ENCODE measurements around the gene SLC46A3. TPM values are rescaled to one million over a fixed set of nuclear protein-coding genes. Genes with fewer than 3 reads are reported as not detected.

SLC46A3 gene
- total RNA-seq, 2 experiments from 2014 or later, result 4.3 to 10.2 TPM

GRCh38 chr13:28714651-28715050 lies 4.1 kb downstream of the SLC46A3 start:
- POLR2A ChIA-PET, result no interaction called here

GRCh38 chr13:28710161-28710560 lies 8.6 kb downstream of the SLC46A3 start:
- DNase-seq (ENCODE audit: low spot score), result no peak
- no peaks in the 10 kb centered on the region for H3K9me2 ChIP-seq (ENCODE audit: insufficient read depth, low read length)
- no peak overlapping the region for H3K4me3 ChIP-seq (ENCODE audit: low read depth, low read length, poor library complexity, severe bottlenecking)
- no peak overlapping the region for H3K4me2 ChIP-seq (ENCODE audit: low read length)
- no peak for TF ChIP-seq EZH2phosphoT487 (IDR thresholded peaks at IDR 0.05; ENCODE audit: borderline replicate concordance, low read depth, low read length)
- no peak for TF ChIP-seq CTCF (conservative IDR thresholded peaks at IDR 0.05; ENCODE audit: low read length)
- H3K79me2 ChIP-seq (ENCODE audit: insufficient read depth, low read depth, low read length), result no peaks in the 10 kb centered on the region
- H3K9me3 ChIP-seq (ENCODE audit: low read length), result no peaks in the 10 kb centered on the region
- ChIA-PET CTCF (ENCODE audit: unreplicated experiment) (no interaction called here), POLR2A (interaction anchor here (0.6 kb wide), 1 partner anchor 24 kb away, joined by 3 read pairs; no protein-coding TSS in a partner anchor)
- H3K4me1 ChIP-seq (ENCODE audit: insufficient read depth, low read length, poor library complexity, severe bottlenecking), result peaks cover 6% of the 10 kb centered on the region
- intact Hi-C loops (cut with micrococcal nuclease; ENCODE audit: unreplicated experiment), result no loop called here
- H2AFZ ChIP-seq (ENCODE audit: low read length), result no peak overlapping the region
- H3K27ac ChIP-seq (ENCODE audit: low read depth, low read length, poor library complexity, severe bottlenecking), result no peak overlapping the region
- no peaks in the 10 kb centered on the region for H4K20me1 ChIP-seq (ENCODE audit: insufficient read depth, low read length)
- no peaks in the 10 kb centered on the region; the same call in 1 of the 2 replicates for H3K36me3 ChIP-seq (ENCODE audit: insufficient read depth, low read length)
- BruUV-seq (replicated peaks), result no TSS peak

More at GRCh38 chr13:28714651-28715050, 4.1 kb downstream of the SLC46A3 start:
- H3K36me3 ChIP-seq (ENCODE audit: insufficient read depth, low read length), result no peaks in the 10 kb centered on the region; the same call in 1 of the 2 replicates
- no peak overlapping the region for H3K27ac ChIP-seq (ENCODE audit: low read depth, low read length, poor library complexity, severe bottlenecking)
- no peak for DNase-seq (ENCODE audit: low spot score)
- H2AFZ ChIP-seq (ENCODE audit: low read length), result no peak overlapping the region
- peaks cover 14% of the 10 kb centered on the region for H3K4me1 ChIP-seq (ENCODE audit: insufficient read depth, low read length, poor library complexity, severe bottlenecking)
- no peaks in the 10 kb centered on the region for H3K9me3 ChIP-seq (ENCODE audit: low read length)
- BruUV-seq (replicated peaks), result no TSS peak
- no peaks in the 10 kb centered on the region for H4K20me1 ChIP-seq (ENCODE audit: insufficient read depth, low read length)
- no peak overlapping the region for H3K4me2 ChIP-seq (ENCODE audit: low read length)
- H3K4me3 ChIP-seq (ENCODE audit: low read depth, low read length, poor library complexity, severe bottlenecking), result no peak overlapping the region
- no peaks in the 10 kb centered on the region for H3K79me2 ChIP-seq (ENCODE audit: insufficient read depth, low read depth, low read length)
- intact Hi-C loops (cut with micrococcal nuclease; ENCODE audit: unreplicated experiment), result no loop called here
- CTCF ChIA-PET (ENCODE audit: unreplicated experiment), result no interaction called here
- no peaks in the 10 kb centered on the region for H3K9me2 ChIP-seq (ENCODE audit: insufficient read depth, low read length)
- TF ChIP-seq EZH2phosphoT487 (IDR thresholded peaks at IDR 0.05; ENCODE audit: borderline replicate concordance, low read depth, low read length) (no peak), CTCF (conservative IDR thresholded peaks at IDR 0.05; ENCODE audit: low read length) (no peak)

- no TSS peak for BruUV-seq (replicated peaks)
- H3K4me3 ChIP-seq (ENCODE audit: low read depth, low read length, poor library complexity, severe bottlenecking), result no peak overlapping the region
- TF ChIP-seq EZH2phosphoT487 (IDR thresholded peaks at IDR 0.05; ENCODE audit: borderline replicate concordance, low read depth, low read length) (no peak), CTCF (conservative IDR thresholded peaks at IDR 0.05; ENCODE audit: low read length) (no peak)
- H3K79me2 ChIP-seq (ENCODE audit: insufficient read depth, low read depth, low read length), result no peaks in the 10 kb centered on the region
- H3K9me2 ChIP-seq (ENCODE audit: insufficient read depth, low read length), result 0 out of 2 replicates have a peak, but pooled peaks cover 3% of the 10 kb centered on the region
- no peak overlapping the region for H2AFZ ChIP-seq (ENCODE audit: low read length)
- no peaks in the 10 kb centered on the region for H3K36me3 ChIP-seq (ENCODE audit: insufficient read depth, low read length)
- H3K27ac ChIP-seq (ENCODE audit: low read depth, low read length, poor library complexity, severe bottlenecking), result no peak overlapping the region
- no peaks in the 10 kb centered on the region for H3K9me3 ChIP-seq (ENCODE audit: low read length)
- H3K4me1 ChIP-seq (ENCODE audit: insufficient read depth, low read length, poor library complexity, severe bottlenecking), result peaks cover 6% of the 10 kb centered on the region
- H3K4me2 ChIP-seq (ENCODE audit: low read length), result 0 out of 2 replicates have a peak overlapping the region, but pooled peaks have one; percentile 1
- DNase-seq (ENCODE audit: low spot score), result peak; percentile 7
- intact Hi-C loops (cut with micrococcal nuclease; ENCODE audit: unreplicated experiment), result no loop called here
- ChIA-PET CTCF (ENCODE audit: unreplicated experiment) (no interaction called here), POLR2A (interaction anchor here (0.6 kb wide), 1 partner anchor 17 kb away, joined by 3 read pairs; no protein-coding TSS in a partner anchor)
- H4K20me1 ChIP-seq (ENCODE audit: insufficient read depth, low read length), result no peaks in the 10 kb centered on the region
Measured at GRCh38 chr13:28707629-28708427, 10.9 kb downstream of the SLC46A3 start.
